Measurements from ENCODE around the gene ERGIC1. TPM values are rescaled to one million over a fixed set of nuclear protein-coding genes. Genes with fewer than 3 reads are reported as not detected.
A peak's percentile ranks its signal among the peaks of the same experiment; 100 is the strongest.

The ERGIC1 gene
- total and polyA plus RNA-seq, 2 of the 13 experiments (the other 11 are each of a cell fraction or from before 2014, with no cell fraction given): 78.5 to 184 TPM

- TF ChIP-seq NFRKB (IDR thresholded peaks at IDR 0.05): no peak
- no peak for TF ChIP-seq ZNF720 (CRISPR knock-in tag; IDR thresholded peaks at IDR 0.05)
- no peak for TF ChIP-seq KLF13 (CRISPR knock-in tag; IDR thresholded peaks at IDR 0.05)
- TF ChIP-seq ZNF232 (CRISPR knock-in tag; IDR thresholded peaks at IDR 0.05; ENCODE audit: borderline replicate concordance): no peak
- peak; percentile 79 for TF ChIP-seq ARNTL (CRISPR knock-in tag; IDR thresholded peaks at IDR 0.05)
- TF ChIP-seq, protein P1, sequence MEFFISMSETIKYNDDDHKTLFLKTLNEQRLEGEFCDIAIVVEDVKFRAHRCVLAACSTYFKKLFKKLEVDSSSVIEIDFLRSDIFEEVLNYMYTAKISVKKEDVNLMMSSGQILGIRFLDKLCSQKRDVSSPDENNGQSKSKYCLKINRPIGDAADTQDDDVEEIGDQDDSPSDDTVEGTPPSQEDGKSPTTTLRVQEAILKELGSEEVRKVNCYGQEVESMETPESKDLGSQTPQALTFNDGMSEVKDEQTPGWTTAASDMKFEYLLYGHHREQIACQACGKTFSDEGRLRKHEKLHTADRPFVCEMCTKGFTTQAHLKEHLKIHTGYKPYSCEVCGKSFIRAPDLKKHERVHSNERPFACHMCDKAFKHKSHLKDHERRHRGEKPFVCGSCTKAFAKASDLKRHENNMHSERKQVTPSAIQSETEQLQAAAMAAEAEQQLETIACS (CRISPR knock-in tag; IDR thresholded peaks at IDR 0.05): no peak
- TF ChIP-seq KLF15 (CRISPR knock-in tag; IDR thresholded peaks at IDR 0.05; ENCODE audit: borderline replicate concordance): no peak
- TF ChIP-seq, protein P2, sequence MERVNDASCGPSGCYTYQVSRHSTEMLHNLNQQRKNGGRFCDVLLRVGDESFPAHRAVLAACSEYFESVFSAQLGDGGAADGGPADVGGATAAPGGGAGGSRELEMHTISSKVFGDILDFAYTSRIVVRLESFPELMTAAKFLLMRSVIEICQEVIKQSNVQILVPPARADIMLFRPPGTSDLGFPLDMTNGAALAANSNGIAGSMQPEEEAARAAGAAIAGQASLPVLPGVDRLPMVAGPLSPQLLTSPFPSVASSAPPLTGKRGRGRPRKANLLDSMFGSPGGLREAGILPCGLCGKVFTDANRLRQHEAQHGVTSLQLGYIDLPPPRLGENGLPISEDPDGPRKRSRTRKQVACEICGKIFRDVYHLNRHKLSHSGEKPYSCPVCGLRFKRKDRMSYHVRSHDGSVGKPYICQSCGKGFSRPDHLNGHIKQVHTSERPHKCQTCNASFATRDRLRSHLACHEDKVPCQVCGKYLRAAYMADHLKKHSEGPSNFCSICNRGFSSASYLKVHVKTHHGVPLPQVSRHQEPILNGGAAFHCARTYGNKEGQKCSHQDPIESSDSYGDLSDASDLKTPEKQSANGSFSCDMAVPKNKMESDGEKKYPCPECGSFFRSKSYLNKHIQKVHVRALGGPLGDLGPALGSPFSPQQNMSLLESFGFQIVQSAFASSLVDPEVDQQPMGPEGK (CRISPR knock-in tag; IDR thresholded peaks at IDR 0.05): peak; percentile 85
- TF ChIP-seq ZNF609 (CRISPR knock-in tag; IDR thresholded peaks at IDR 0.05; ENCODE audit: borderline replicate concordance): peak; percentile 82
- TF ChIP-seq ZNF281 (CRISPR knock-in tag; IDR thresholded peaks at IDR 0.05; ENCODE audit: borderline replicate concordance): peak; percentile 76; the same call in 1 of the 2 replicates
- TF ChIP-seq ZNF879 (CRISPR knock-in tag; IDR thresholded peaks at IDR 0.05): no peak
- TF ChIP-seq ZNF792 (CRISPR knock-in tag; IDR thresholded peaks at IDR 0.05): no peak; the same call in 1 of the 2 replicates
- TF ChIP-seq NFATC3 (CRISPR knock-in tag; IDR thresholded peaks at IDR 0.05): 0 out of 2 replicates have a peak, but pooled peaks have one; percentile 26
- no peak for TF ChIP-seq NFIB (CRISPR knock-in tag; IDR thresholded peaks at IDR 0.05; ENCODE audit: borderline replicate concordance)
- TF ChIP-seq YY1 (IDR thresholded peaks at IDR 0.05; ENCODE audit: insufficient read depth, insufficient replicate concordance, low read depth, low read length): peak; percentile 87
- no peak for TF ChIP-seq DDIT3 (CRISPR knock-in tag; IDR thresholded peaks at IDR 0.05)
- peak; percentile 51; the same call in 1 of the 2 replicates for TF ChIP-seq ZSCAN22 (CRISPR knock-in tag; IDR thresholded peaks at IDR 0.05)
- peak; percentile 24; the same call in 1 of the 2 replicates for TF ChIP-seq RAD21 (CRISPR knock-in tag; IDR thresholded peaks at IDR 0.05)
Measured at GRCh38 chr5:172858990-172859811, 25.1 kb downstream of the ERGIC1 start (continued).
